Heart left ventricle (tissue), 16 donors: ENCODE results near the gene WNT11. TPM values are rescaled to one million over a fixed set of nuclear protein-coding genes. Genes with fewer than 3 reads are reported as not detected.
A peak's percentile ranks its signal among the peaks of the same experiment; 100 is the strongest.

Experiments
- ATAC-seq, 4 donors: fragments of 200-7000 bp; cut with Tn5 transposase; one replicate each; pipeline ENCODE4 v1.9.1; 2020 to 2022; ENCODE audit warnings: moderate library complexity in 4 of 4, mild to moderate bottlenecking in 3 of 4, moderate number of reproducible peaks in 1 of 4
- DNase-seq, 5 donors: peaks; one replicate each; pipeline ENCODE4 v3.0.0-alpha.2; 2020
- H3K27ac ChIP-seq, 12 donors: fragments of 200-600 bp; sonication (generic) in 4 of 12; one replicate each; pipeline versions ENCODE4 v1.5.0 to v1.8.0; 2016 to 2022; ENCODE audit warnings: mild to moderate bottlenecking in 2 of 12
- H3K27me3 ChIP-seq, 9 donors: fragments of 200-600 bp; sonication (generic) in 2 of 9; one replicate each; pipeline versions ENCODE4 v1.5.1 to v1.8.0; 2016 to 2022; ENCODE audit warnings: mild to moderate bottlenecking in 3 of 9
- H3K36me3 ChIP-seq, 9 donors: fragments of 200-600 bp; sonication (generic) in 2 of 9; one replicate each; pipeline versions ENCODE4 v1.5.0 to v1.8.0; 2018 to 2022; ENCODE audit warnings: mild to moderate bottlenecking in 2 of 9
- H3K4me1 ChIP-seq, 12 donors: fragments of 200-600 bp; sonication (generic) in 4 of 12; one replicate each; pipeline versions ENCODE4 v1.5.0 to v1.8.0; 2016 to 2022; ENCODE audit warnings: mild to moderate bottlenecking in 3 of 12
- H3K4me3 ChIP-seq, 12 donors: fragments of 200-600 bp; sonication (generic) in 4 of 12; one replicate each; pipeline versions ENCODE4 v1.5.0 to v1.8.0; 2017 to 2022; ENCODE audit warnings: mild to moderate bottlenecking in 9 of 12, moderate library complexity in 4 of 12
- H3K9me3 ChIP-seq, 12 donors: fragments of 200-600 bp; sonication (generic) in 4 of 12; one replicate each; pipeline versions ENCODE4 v1.5.0 to v1.8.0; 2016 to 2022; ENCODE audit warnings: mild to moderate bottlenecking in 1 of 12
- CTCF ChIP-seq, 12 donors: fragments of 200-600 bp; sonication (generic) in 4 of 12; IDR thresholded peaks; one replicate each; pipeline versions ENCODE4 v1.5.0 to v1.8.0; 2018 to 2022; ENCODE audit warnings: antibody characterized with exemption in 12 of 12, mild to moderate bottlenecking in 5 of 12
- POLR2A ChIP-seq, 2 donors: fragments of 450-650 bp; IDR thresholded peaks; one replicate each; pipeline ENCODE4 v1.6.1; 2017; ENCODE audit warnings: antibody characterized with exemption in 2 of 2, mild to moderate bottlenecking in 2 of 2, moderate library complexity in 2 of 2
- WGBS, 4 donors: extraction: QIAGEN DNeasy Blood & Tissue Kit in 2 of 4; methylation state at CpG; one replicate each; pipeline versions ENCODE4 v1.1.5 to v1.1.7; 2013 to 2018; 5-methylcytosine and 5-hydroxymethylcytosine counted together
- intact Hi-C, 10 donors: fragments of 100-400 bp; cut with DNase I; formaldehyde crosslinking; loops; one replicate each; pipeline versions ENCODE4 v1.11.1 to v1.14.2; 2022
- polyA plus RNA-seq, 2 donors: library from polyadenylated mRNA; stranded (reverse); fragments of 200-250 nt; gene quantifications; one replicate each; pipeline ENCODE4 v1.2.3, GENCODE V29; 2013
- total RNA-seq, 9 donors: library from RNA; depleted of rRNA in 2 of 9; stranded (reverse); fragments of >200 nt in 2 of 9; fragmentation: NEBNext Ultra II Directional in 3 of 9; extraction: Animal tissue kit (Norgen Biotek cat#: 25700) in 3 of 9; gene quantifications; one replicate each; pipeline versions ENCODE4 v1.1.0 to v1.2.4, GENCODE V29; 2016 to 2023
- donor health status: ischemic (EF 13 %, LVEDD 7.1; RV severe dilation, severe dysfunction).
- donor health status: healthy with polysubstance abuse.
- donor health status: DM: no; HTN: yes; CAD: no.
- donor health status: DM: no; HTN: no; CAD: no.
- donor health status: ischemic (EF 25% LVEDD 6.9; RV normal size, moderate dysfunction).
- donor health status: ischemic (EF 25% LVEDD 5.7; RV mildly dilated, moderate dysfunction).
- donor health status: healthy.
- donor health status: DM: yes; HTN: yes; CAD: no.
- donor health status: ischemic (EF 35%, LVEDD 5.7; RV mildly dilated, moderate dysfunction).
- donor health status: nonischemic (EF 11% LVEDD 7.7; RV severe dilation, severe dysfunction).
- donor health status: DM: yes; HTN: yes; CAD: no.
- donor health status: PGD.
- donor health status: ischemic (EF 29% LVEDD 5.4; RV normal size, mild dysfunction).
- donor health status: nonischemic (EF 23%, LVEDD 6.1; RV moderate dilation, normal function).

WNT11 gene
- total and polyA plus RNA-seq, 11 donors: 3.8 to 20.9 (median 8.1) TPM

GRCh38 chr11:76240666-76241065, 34.4 kb upstream of the WNT11 start:
- no peak overlapping the region for H3K27ac ChIP-seq
- peaks cover 0 to 7% (median 2%) of the 10 kb centered on the region in 12 donors for H3K4me1 ChIP-seq
- H3K4me3 ChIP-seq: no peak overlapping the region
- H3K27me3 ChIP-seq: no peaks in the 10 kb centered on the region
- no peaks in the 10 kb centered on the region for H3K9me3 ChIP-seq
- TF ChIP-seq POLR2A (IDR thresholded peaks at IDR 0.05) (no peak), CTCF (IDR thresholded peaks at IDR 0.05) (no peak)
- DNase-seq: peak in 2 of 5 donors; percentile 3 to 50
- no peaks in the 10 kb centered on the region for H3K36me3 ChIP-seq
- WGBS, 4 donors: 89 to 95% (median 93%) methylated on average over 7 of the region's 7 CpGs
- no peak for ATAC-seq
- intact Hi-C loops: no loop called here

GRCh38 chr11:76240161-76240540, 33.8 kb upstream of the WNT11 start:
- no peak overlapping the region for H3K4me3 ChIP-seq

GRCh38 chr11:76239483-76240160, 33.3 kb upstream of the WNT11 start:
- Histone ChIP-seq H3K27ac (no peak overlapping the region), H3K36me3 (no peaks in the 10 kb centered on the region), H3K4me3 (no peak overlapping the region), H3K9me3 (no peaks in the 10 kb centered on the region), H3K4me1 (peaks cover 0 to 9% (median 4%) of the 10 kb centered on the region in 12 donors), H3K27me3 (no peaks in the 10 kb centered on the region)
- peak in 2 of 5 donors; percentile 13 to 40 for DNase-seq
- 93 to 95% (median 94%) methylated on average over 8 to 11 of the region's 11 CpGs for WGBS, 4 donors
- TF ChIP-seq POLR2A (IDR thresholded peaks at IDR 0.05): no peak
- TF ChIP-seq CTCF (IDR thresholded peaks at IDR 0.05): no peak
- intact Hi-C loops: loop anchor here in 2 of 10 donors (10.0 kb wide), 1 partner anchor 205 kb away; the partner anchor contains the start of gene EMSY (in 2 of the 2)
- no peak for ATAC-seq

More at GRCh38 chr11:76240161-76240540, 33.8 kb upstream of the WNT11 start:
- 93 to 95% (median 95%) methylated on average over 7 of the region's 7 CpGs for WGBS, 4 donors
- TF ChIP-seq POLR2A (IDR thresholded peaks at IDR 0.05): no peak
- TF ChIP-seq CTCF (IDR thresholded peaks at IDR 0.05): no peak
- Histone ChIP-seq H3K27me3 (no peaks in the 10 kb centered on the region), H3K36me3 (no peaks in the 10 kb centered on the region), H3K9me3 (no peaks in the 10 kb centered on the region), H3K4me1 (peaks cover 0 to 7% (median 2%) of the 10 kb centered on the region in 12 donors), H3K27ac (no peak overlapping the region)
- DNase-seq: peak in 1 of 5 donors; percentile 20
- ATAC-seq: no peak
- intact Hi-C loops: no loop called here

GRCh38 chr11:76238551-76238950, 32.2 kb upstream of the WNT11 start:
- TF ChIP-seq CTCF (IDR thresholded peaks at IDR 0.05): no peak
- TF ChIP-seq POLR2A (IDR thresholded peaks at IDR 0.05): no peak
- intact Hi-C loops: loop anchor here in 2 of 10 donors (10.0 kb wide), 1 partner anchor 206 kb away; the partner anchor contains the start of gene EMSY (in 2 of the 2)
- no peak overlapping the region for H3K4me3 ChIP-seq
- 60 to 77% (median 74%) methylated on average over 5 to 6 of the region's 6 CpGs for WGBS, 4 donors
- ATAC-seq (no peak), DNase-seq (peak in 1 of 5 donors; percentile 28)
- no peaks in the 10 kb centered on the region for H3K27me3 ChIP-seq
- H3K9me3 ChIP-seq: no peaks in the 10 kb centered on the region
- no peak overlapping the region for H3K27ac ChIP-seq
- peaks cover 0 to 20% (median 8%) of the 10 kb centered on the region in 12 donors for H3K4me1 ChIP-seq
- no peaks in the 10 kb centered on the region for H3K36me3 ChIP-seq
